Trophoblast cell (in vitro differentiated cells and primary cell): ENCODE measurements around the gene SUPT7L.

ENCODE experiments used
- DNase-seq, 2 donors: peaks; one replicate each; pipeline ENCODE4 v3.0.0-alpha.2; 2016
- H2AFZ ChIP-seq: 2 replicates; pipeline ENCODE4 v1.6.1; 2013; ENCODE audit warnings: low read length, moderate library complexity, mild to moderate bottlenecking; ENCODE audit not compliant: insufficient read depth, poor library complexity
- H2AK5ac ChIP-seq: 2 replicates; pipeline ENCODE4 v1.6.1; 2013; ENCODE audit warnings: mild to moderate bottlenecking, low read length
- H2BK120ac ChIP-seq: 2 replicates; pipeline ENCODE4 v1.6.1; 2013; ENCODE audit warnings: low read length, mild to moderate bottlenecking, moderate library complexity; ENCODE audit not compliant: insufficient read depth, poor library complexity
- H2BK12ac ChIP-seq: 2 replicates; pipeline ENCODE4 v1.6.1; 2013; ENCODE audit warnings: mild to moderate bottlenecking, low read length, moderate library complexity
- H2BK5ac ChIP-seq: 2 replicates; pipeline ENCODE4 v1.6.1; 2013; ENCODE audit warnings: low read length, low read depth, moderate library complexity, mild to moderate bottlenecking; ENCODE audit not compliant: poor library complexity
- H3K14ac ChIP-seq: 2 replicates; pipeline ENCODE4 v1.6.1; 2013; ENCODE audit warnings: mild to moderate bottlenecking, low read length
- H3K18ac ChIP-seq: 2 replicates; pipeline ENCODE4 v1.6.1; 2013; ENCODE audit warnings: mild to moderate bottlenecking, low read length
- H3K23ac ChIP-seq: 2 replicates; pipeline ENCODE4 v1.6.1; 2013; ENCODE audit warnings: low read length
- H3K27ac ChIP-seq: 2 replicates; pipeline ENCODE4 v1.5.1; 2013; ENCODE audit warnings: low read depth, mild to moderate bottlenecking, inconsistent platforms, low read length, moderate library complexity
- H3K27me3 ChIP-seq: 2 replicates; pipeline ENCODE4 v1.6.1; 2013; ENCODE audit warnings: inconsistent platforms, mild to moderate bottlenecking, low read length, moderate library complexity; ENCODE audit not compliant: insufficient read depth
- H3K36me3 ChIP-seq, 2 experiments: 1 replicate in 1 of 2; 2 replicates in 1 of 2; pipeline ENCODE4 v1.6.1; 2013; ENCODE audit warnings: low read length in 2 of 2, mild to moderate bottlenecking in 2 of 2, moderate library complexity in 1 of 2; ENCODE audit not compliant: insufficient read depth in 2 of 2, control insufficient read depth in 1 of 2
- H3K4ac ChIP-seq: 2 replicates; pipeline ENCODE4 v1.6.1; 2013; ENCODE audit warnings: low read depth, mild to moderate bottlenecking, low read length, moderate library complexity
- H3K4me1 ChIP-seq, 2 experiments: 1 replicate in 1 of 2; 2 replicates in 1 of 2; pipeline ENCODE4 v1.6.1; 2013; ENCODE audit warnings: low read length in 2 of 2, mild to moderate bottlenecking in 2 of 2, moderate library complexity in 1 of 2; ENCODE audit not compliant: insufficient read depth in 2 of 2, control insufficient read depth in 1 of 2
- H3K4me2 ChIP-seq: 2 replicates; pipeline ENCODE4 v1.6.1; 2013; ENCODE audit warnings: inconsistent platforms, mild to moderate bottlenecking, low read length, moderate library complexity
- H3K4me3 ChIP-seq: 2 replicates; pipeline ENCODE4 v1.5.1; 2013; ENCODE audit warnings: mild to moderate bottlenecking, low read depth, low read length, inconsistent platforms
- H3K79me1 ChIP-seq: one replicate; pipeline ENCODE4 v1.6.1; 2013; ENCODE audit warnings: low read length
- H3K79me2 ChIP-seq: 2 replicates; pipeline ENCODE4 v1.6.1; 2013; ENCODE audit warnings: low read length, mild to moderate bottlenecking; ENCODE audit not compliant: control insufficient read depth, insufficient read depth, poor library complexity
- H3K9ac ChIP-seq: 2 replicates; pipeline ENCODE4 v1.6.1; 2013; ENCODE audit warnings: mild to moderate bottlenecking, low read length
- H3K9me3 ChIP-seq: 2 replicates; pipeline ENCODE4 v1.6.1; 2013; ENCODE audit warnings: low read depth, mild to moderate bottlenecking, control low read depth, inconsistent platforms, low read length; ENCODE audit not compliant: insufficient read depth
- H4K12ac ChIP-seq: 2 replicates; pipeline ENCODE4 v1.6.1; 2013; ENCODE audit warnings: low read depth, mild to moderate bottlenecking, low read length, moderate library complexity
- H4K8ac ChIP-seq: 2 replicates; pipeline ENCODE4 v1.6.1; 2013; ENCODE audit warnings: low read depth, mild to moderate bottlenecking, low read length, moderate library complexity
- H4K91ac ChIP-seq: one replicate; pipeline ENCODE4 v1.6.1; 2013; ENCODE audit warnings: low read depth, mild to moderate bottlenecking, low read length, moderate library complexity
- WGBS: extraction: QIAGEN DNeasy Blood & Tissue Kit; methylation state at CpG from one replicate; pipeline ENCODE4 v1.1.7; 2013; ENCODE audit warnings: missing lambda C conversion rate; ENCODE audit not compliant: insufficient read length, insufficient coverage; ENCODE audit errors: extremely low coverage; 5-methylcytosine and 5-hydroxymethylcytosine counted together

Gene SUPT7L

DNA sequence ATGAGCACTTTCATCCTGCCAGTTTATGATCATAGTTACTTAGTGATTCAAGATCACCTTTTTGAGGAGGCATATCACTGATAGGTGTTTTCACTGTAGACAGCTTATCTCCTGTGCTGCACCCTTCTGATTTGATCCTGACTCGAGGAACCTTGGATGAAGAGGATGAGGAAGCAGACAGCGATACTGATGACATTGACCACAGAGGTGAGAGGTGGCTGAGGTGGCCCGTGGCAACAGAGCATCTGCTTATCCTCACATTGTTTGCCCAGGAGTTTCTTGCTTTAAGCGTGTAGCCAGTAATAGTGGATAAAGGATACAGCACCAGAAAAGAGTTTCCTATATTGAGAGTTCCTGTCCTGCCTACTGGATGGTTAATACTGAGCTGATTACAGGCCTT lies 15.7 kb downstream of the SUPT7L start:
- no peak for DNase-seq
- Histone ChIP-seq H3K14ac (no peak overlapping the region), H3K9ac (no peak overlapping the region), H3K27me3 (no peaks in the 10 kb centered on the region), H3K4me3 (no peak overlapping the region), H2AFZ (no peak overlapping the region), H3K79me1 (no peaks in the 10 kb centered on the region), H2AK5ac (no peak overlapping the region), H3K4ac (no peak overlapping the region), H3K27ac (no peak overlapping the region), H3K23ac (no peak overlapping the region), H4K8ac (no peak overlapping the region), H4K12ac (no peak overlapping the region), H3K4me2 (no peak overlapping the region), H4K91ac (no peak overlapping the region), H3K4me1 (no peaks in the 10 kb centered on the region), H2BK120ac (no peak overlapping the region), H3K79me2 (no peaks in the 10 kb centered on the region), H2BK12ac (no peak overlapping the region), H3K18ac (no peak overlapping the region), H2BK5ac (no peak overlapping the region), H3K36me3 (peaks cover 17 to 37% of the 10 kb centered on the region in 2 experiments), H3K9me3 (no peaks in the 10 kb centered on the region)
- no CpG with 5 or more reads among the region's 4 CpGs for WGBS

DNA sequence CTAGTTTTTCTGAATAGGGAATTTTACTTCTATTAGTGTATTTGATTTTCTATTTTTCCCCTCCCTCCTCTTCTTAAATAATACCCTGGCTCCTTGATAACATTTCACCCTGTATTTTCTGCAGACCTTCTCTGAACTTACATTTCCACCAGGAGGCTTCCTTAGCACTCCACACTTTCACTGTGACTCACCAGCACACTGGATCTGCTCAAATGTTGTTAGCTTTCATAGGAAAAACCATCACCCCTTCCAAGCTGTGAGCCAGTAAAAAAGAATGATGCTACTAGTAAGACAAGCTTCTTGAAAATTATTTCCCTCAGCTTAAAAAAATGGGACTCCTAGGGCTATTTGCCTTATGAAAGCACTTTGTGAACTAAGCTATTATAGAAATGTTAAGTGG lies 16.1 kb downstream of the SUPT7L start:
- Histone ChIP-seq H4K8ac (no peak overlapping the region), H2BK12ac (no peak overlapping the region), H3K23ac (no peak overlapping the region)

DNA sequence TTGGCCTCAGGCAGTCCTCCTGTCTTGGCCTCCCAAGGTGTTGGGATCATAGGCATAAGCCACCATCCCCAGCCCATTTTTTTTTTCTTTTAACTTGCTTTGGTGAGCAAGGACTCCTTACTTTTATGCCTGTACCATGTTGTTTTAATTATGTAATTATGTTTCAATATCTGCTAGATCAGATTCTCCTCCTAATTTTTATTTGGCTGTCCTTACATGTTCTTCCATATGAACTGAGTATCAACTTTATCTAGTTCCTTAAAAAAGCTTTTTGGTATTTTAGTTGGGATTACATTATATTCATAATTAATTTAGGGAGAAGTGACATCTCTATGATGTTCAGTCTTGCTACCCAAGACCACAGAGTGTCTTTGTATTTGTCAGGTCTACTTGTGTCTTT lies 18.2 kb downstream of the SUPT7L start:
- Histone ChIP-seq H2AFZ (no peak overlapping the region), H3K4me2 (no peak overlapping the region), H2BK5ac (no peak overlapping the region), H3K4me3 (no peak overlapping the region), H3K23ac (no peak overlapping the region), H3K27me3 (no peaks in the 10 kb centered on the region), H3K27ac (no peak overlapping the region), H4K12ac (no peak overlapping the region), H3K9me3 (no peaks in the 10 kb centered on the region), H2AK5ac (no peak overlapping the region), H3K4ac (no peak overlapping the region), H3K79me2 (no peaks in the 10 kb centered on the region), H3K18ac (no peak overlapping the region), H3K36me3 (peaks cover 25 to 36% of the 10 kb centered on the region in 2 experiments), H2BK120ac (no peak overlapping the region), H3K9ac (no peak overlapping the region), H4K8ac (no peak overlapping the region), H3K4me1 (no peaks in the 10 kb centered on the region), H3K79me1 (no peaks in the 10 kb centered on the region), H3K14ac (no peak overlapping the region), H2BK12ac (no peak overlapping the region), H4K91ac (no peak overlapping the region)
- no peak for DNase-seq

More for the DNA sequence above, 16.1 kb downstream of the SUPT7L start:
- H3K4me1 ChIP-seq = no peaks in the 10 kb centered on the region
- no peak overlapping the region for H2AK5ac ChIP-seq
- peaks cover 21 to 35% of the 10 kb centered on the region in 2 experiments for H3K36me3 ChIP-seq
- H3K79me1 ChIP-seq = no peaks in the 10 kb centered on the region
- H3K14ac ChIP-seq = no peak overlapping the region
- no peaks in the 10 kb centered on the region for H3K79me2 ChIP-seq
- H3K9me3 ChIP-seq = no peaks in the 10 kb centered on the region
- H3K9ac ChIP-seq = no peak overlapping the region
- H3K27me3 ChIP-seq = no peaks in the 10 kb centered on the region
- H4K12ac ChIP-seq = no peak overlapping the region
- no peak overlapping the region for H2BK120ac ChIP-seq
- H3K4me2 ChIP-seq = no peak overlapping the region
- H3K18ac ChIP-seq = no peak overlapping the region
- no peak for DNase-seq
- H4K91ac ChIP-seq = no peak overlapping the region
- H2AFZ ChIP-seq = no peak overlapping the region
- no peak overlapping the region for H2BK5ac ChIP-seq
- no peak overlapping the region for H3K4ac ChIP-seq
- H3K4me3 ChIP-seq = no peak overlapping the region
- no peak overlapping the region for H3K27ac ChIP-seq

DNA sequence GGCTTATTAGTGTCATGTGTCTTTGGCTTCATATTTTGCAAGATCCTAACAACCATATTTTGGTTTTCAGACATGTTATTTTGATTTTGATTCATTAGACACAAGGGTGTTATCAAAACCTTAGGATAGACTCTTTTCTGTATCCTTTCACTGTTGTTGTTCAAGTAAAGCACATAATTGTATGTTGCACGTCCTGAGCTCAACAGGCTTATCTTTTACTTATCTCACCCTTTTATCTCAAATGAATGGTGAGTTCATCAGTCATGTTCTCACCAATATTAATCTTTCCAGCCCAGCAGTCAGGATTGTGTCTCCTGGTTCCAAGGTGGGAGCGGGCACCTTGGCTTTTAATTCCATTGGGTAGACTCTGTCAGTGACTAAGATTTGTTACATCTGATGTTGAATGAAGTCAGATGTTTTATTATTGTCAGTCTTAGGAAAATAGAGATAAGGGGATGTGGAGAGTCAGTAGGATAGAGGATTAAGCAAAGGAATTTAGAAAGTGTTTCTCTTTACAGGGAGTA lies 22.6 kb downstream of the SUPT7L start:
- Histone ChIP-seq H3K14ac (no peak overlapping the region), H3K27ac (no peak overlapping the region), H2AFZ (no peak overlapping the region), H4K8ac (no peak overlapping the region), H3K18ac (no peak overlapping the region), H3K4me1 (no peaks in the 10 kb centered on the region), H4K91ac (no peak overlapping the region), H4K12ac (no peak overlapping the region), H2BK12ac (no peak overlapping the region), H2AK5ac (no peak overlapping the region), H2BK5ac (no peak overlapping the region), H3K4me2 (no peak overlapping the region), H3K23ac (no peak overlapping the region), H3K27me3 (no peaks in the 10 kb centered on the region), H3K79me2 (no peaks in the 10 kb centered on the region), H3K4ac (no peak overlapping the region), H3K9ac (no peak overlapping the region), H2BK120ac (no peak overlapping the region), H3K9me3 (no peaks in the 10 kb centered on the region), H3K4me3 (no peak overlapping the region), H3K79me1 (no peaks in the 10 kb centered on the region), H3K36me3 (peaks cover 22 to 35% of the 10 kb centered on the region in 2 experiments)
- no peak for DNase-seq
- no CpG with 5 or more reads among the region's 2 CpGs for WGBS
